IPS DF 4.7 (cell line): ENCODE data around the gene PTPRG.
"Not testable (repeated sequence)": the region's sequence is repeated elsewhere in the genome, so short reads cannot be mapped to it uniquely, and the experiment has no call there.

ENCODE experiments used
- DNase-seq: peaks from one replicate; pipeline ENCODE4 v3.0.0-alpha.2; 2013; ENCODE audit warnings: low spot score; ENCODE audit errors: extremely low read depth

The PTPRG gene

DNA sequence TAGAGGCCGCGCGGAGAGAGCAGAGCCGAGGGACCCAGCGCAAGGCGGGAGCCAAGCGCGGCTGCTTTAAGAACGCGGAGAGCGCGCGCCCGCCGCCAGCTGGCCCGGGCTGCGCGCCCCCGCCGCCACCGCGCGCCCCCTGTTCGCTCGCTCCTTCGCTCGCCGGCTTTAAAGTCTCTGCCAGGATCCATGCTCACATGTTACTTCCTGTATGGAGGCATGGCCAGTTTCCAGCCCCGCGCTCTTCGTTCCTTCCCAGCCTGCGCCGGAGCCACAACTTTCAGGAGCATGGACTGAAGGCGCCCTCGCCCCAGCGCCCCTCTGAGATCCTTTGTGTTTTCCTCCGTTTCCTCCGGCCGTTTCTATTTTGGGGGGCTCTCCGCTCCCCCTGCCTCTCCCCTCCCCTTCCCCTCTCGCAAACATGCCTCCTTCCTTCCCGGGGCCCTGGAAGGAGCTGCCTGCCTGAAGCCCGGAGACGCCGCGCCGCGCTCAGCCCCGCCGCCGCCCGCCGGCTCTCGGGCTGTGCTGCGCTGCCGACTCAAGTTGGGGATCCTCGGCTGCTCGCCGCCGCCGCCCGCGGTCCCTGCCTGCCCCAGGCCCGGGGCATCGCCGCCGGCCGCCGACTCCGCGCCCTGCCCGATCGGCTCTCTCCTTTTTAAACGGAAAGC, at the start of gene PTPRG:
PTPRG (plus strand) TSS at position 198 of the 668 bp plus-strand sequence. CDS start 717 bp downstream, outside the sequence.
- DNase-seq = no peak

DNA sequence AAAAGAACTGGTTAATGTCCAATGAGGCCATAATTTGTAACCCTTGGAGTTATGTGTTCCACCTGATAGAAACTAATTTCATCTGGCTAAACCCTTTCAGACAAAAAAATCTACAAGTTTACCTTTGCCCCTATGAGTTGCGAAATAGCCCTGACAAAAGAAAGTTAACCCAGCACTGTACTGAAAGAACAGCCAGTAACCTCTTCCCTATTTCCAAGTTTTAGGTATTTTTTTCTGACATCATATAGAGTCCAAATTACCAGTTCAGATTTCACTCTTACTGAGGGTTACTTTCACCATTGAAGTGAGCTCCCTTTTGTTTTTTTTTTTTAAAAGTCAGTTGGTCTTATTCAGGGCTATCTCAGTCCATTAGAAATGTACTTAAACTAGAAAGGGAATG, 42.8 kb upstream of the PTPRG start:
- no peak for DNase-seq

GRCh38 chr3:61520966-61521628, 40.3 kb upstream of the PTPRG start:
- no peak for DNase-seq

DNA sequence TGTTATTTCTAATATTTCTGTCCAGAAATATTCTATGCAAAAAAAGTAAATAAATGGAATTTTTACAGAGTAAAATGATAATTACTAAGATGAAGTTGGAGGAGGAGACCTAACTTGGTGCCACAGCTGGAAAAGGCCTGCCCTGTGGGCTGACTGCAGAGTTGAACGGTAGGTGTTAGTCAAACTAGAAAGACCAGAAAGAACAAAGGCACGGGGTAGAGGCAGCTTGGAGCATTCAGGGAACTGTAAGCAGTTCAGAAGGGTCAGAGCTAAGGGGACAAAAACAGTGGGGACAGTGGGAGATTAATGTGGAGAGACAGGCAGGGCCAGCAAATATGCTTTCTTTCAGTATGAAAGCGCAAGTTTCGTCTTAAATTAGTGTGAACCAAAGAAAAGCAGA, 39.3 kb upstream of the PTPRG start:
- DNase-seq = no peak

GRCh38 chr3:61522626-61523025, 38.7 kb upstream of the PTPRG start:
- DNase-seq = no peak

DNA sequence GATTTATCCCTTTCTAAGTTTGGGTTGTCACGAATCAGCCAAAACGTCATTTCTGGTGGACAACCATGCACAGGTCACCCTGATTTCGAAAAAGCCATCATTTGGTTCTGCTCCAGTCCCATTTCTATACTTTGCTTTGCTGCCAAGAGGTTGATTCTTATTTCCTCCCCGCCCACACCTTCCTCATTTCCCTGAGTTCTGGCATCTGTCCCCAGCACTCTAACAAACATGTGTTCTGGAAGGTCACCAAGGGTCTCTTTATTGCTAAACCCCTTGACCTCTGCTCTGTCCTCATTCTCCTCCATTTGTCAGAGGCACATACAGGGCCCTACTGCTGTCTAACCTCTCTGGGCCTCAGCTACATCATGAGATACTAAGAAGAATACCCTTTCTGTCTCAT, 36.4 kb upstream of the PTPRG start:
- no peak for DNase-seq

- DNase-seq = no peak
These were observed 35.1 kb upstream of the PTPRG start for GRCh38 chr3:61526308-61526707.

DNA sequence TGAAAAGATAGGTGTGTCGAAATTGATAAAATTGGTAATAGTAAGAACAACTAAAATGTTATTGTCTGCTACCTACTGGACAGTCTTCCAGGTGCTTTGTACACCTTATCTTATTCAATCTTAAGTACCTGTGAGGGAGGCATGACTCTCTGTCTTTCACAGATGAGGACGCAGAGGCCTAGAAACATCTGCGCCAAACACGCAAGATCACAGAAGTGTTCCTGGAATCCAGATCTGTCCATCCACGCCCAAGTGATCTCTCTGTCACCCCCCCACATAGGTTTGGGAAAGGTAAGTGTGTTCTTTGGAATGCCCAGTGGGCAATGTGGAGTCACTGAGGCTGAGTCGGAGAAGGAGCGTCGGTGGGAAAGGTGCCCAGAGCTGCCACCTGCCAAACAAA, 34.4 kb upstream of the PTPRG start:
- no peak for DNase-seq

DNA sequence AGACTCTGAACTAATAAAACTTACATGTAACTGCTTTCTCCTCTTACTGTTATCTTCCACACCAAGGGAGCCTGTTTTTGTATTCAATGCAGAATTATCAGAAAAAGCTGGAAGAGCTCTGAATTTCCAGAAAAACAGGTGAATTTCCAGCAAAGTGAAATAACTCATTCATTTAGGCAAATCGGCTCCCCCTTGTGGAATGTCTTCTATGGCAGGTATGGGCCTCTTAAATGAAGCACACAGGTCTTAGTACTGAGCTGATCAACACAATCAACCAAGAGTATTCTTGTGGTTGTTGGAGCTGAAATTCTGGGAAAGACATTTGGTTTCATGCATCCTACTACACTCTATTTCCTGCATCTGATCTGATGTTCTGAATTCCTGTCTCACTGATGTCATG, 31.0 kb upstream of the PTPRG start:
- DNase-seq = no peak

DNA sequence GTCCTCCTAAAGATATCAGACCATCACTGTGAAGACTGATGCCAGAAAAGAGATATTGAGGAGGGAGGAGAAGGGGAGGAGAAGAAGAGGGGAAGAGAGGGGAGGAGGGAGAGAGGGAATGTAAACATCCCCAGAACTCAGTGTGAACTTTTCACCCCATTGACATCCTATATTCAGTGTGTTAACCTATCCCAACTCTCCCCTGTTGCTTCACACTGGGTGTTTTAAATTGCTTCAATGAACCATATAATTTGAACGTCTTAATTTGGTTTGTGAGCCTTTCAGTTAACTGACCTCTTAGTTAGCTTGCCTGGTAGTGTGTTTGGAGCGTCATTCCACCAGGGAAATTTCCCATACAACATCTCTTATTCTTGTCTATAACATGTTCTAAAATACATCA, 29.8 kb upstream of the PTPRG start:
- DNase-seq = no peak

DNA sequence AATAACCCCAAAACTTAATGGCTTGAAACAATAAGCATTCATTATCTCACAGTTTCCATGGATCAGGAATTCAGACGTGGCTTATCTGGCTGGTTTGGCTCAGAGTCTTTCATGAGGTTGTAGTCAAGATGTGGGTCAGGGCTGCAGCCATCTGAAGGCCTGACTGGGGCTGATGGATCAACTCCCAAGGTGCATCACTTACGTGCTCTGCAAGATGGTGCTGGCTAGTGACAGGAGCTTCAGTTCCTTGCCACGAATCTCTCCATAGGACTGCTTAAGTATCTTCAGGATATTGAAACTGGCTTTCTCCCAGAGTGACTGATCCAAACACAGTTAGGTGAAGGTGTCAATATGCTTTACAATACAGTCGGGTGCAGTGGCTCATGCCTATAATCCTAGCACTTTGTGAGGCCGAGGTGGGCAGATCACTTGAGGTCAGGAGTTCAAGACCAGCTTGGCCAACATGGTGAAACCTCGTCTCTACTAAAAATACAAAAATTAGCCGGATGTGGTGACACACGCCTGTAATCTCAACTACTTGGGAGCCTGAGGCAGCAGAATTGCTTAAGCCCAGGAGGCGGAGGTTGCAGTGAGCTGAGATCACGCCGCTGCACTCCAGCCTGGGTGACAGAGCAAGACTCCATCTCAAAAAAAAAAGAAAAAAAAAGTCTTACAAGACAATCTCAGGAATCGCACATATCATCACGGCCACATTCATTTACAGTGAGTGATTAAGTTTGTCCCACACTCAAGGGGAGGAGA, 28.5 kb upstream of the PTPRG start:
- no peak for DNase-seq

DNA sequence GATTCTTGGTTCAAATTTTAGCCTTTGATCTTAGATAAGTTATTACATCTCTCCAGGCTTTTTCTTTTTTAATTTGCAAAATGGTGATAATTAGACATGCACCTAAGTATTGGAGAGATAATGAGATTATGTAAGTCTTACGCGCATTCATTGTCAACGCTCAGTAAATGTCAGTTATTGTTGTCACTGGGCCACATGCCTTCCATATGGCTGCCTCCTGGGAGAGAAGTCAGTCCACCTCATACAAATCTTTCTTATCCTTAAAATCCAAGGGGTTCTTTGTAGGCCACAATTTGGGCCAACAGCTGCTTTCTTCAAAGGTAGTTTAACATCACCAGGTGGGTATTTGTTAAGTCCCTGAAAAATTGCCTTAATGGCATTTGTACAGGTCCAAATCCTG, 25.5 kb upstream of the PTPRG start:
- no peak for DNase-seq

DNA sequence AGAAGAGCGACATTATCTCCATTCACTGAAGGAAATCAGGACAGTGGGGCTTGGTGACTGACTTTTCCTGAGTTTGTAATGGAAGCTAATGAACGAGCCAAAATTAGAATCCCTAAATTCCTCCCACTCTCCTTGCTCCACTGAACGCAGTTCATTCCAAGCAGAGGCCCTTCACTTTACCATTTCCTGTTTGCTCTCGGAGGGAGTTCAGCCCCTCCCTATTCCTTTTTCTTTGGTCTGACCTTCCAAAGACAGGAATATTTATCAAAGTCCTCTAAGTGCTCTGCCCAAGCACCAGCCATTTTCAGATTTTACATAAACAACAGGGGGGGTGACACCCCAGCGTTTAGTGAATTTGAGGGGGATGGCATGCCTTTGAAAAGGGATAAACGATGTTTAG, 24.0 kb upstream of the PTPRG start:
- DNase-seq = no peak

- DNase-seq = no peak
These were observed 22.9 kb upstream of the PTPRG start for GRCh38 chr3:61538486-61538885.

GRCh38 chr3:61541694-61542093, 19.7 kb upstream of the PTPRG start:
- no peak for DNase-seq

DNA sequence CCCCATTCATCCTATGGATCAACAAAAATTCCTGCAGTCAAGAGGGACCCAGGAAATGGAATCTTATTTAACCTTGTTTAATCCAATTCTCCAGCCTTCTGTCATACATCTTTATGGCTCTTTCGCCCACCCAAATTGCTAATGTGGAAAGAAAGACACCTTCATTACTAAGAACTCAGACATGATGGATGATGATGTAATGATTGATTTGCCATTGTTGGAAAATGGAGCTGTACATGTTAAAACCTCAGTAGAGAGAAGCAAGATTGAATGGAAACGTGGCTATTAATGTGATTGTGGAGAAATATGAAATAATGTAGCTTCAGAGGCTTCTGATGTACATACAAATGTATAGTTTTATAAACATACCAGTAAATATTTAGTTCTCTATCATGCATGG, 15.7 kb upstream of the PTPRG start:
- DNase-seq = no peak

GRCh38 chr3:61547625-61548024, 13.7 kb upstream of the PTPRG start:
- no peak for DNase-seq

- DNase-seq = not testable (repeated sequence)
These were observed 8.7 kb upstream of the PTPRG start for GRCh38 chr3:61552704-61553103.

DNA sequence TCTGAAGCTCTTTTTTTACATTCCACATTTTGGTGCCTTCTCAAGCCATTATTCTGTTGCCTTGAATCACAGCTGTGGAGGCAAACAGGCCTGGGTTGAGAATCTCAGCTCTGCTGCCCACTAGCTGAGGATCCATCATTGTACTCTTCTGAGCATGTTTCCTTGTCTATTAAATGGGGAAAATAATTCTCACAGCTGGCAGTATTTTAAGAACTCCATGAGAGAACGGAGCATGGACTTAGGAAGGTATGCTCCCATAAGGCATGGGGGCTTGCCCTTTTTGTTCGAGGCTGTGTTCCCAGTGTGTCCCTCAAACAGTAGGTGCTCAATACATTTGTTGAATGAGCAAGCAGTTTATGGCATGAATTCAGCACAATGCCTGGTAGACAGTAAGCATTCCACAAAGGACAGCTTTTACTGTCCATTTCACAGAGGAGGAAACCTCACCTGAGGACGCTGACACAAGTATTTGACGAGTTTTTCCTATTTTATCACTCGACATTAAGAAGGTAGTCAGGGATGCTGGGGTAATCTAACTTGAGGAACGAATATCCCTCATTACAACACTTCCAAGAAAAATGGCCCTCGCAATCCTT, 2.1 kb upstream of the PTPRG start:
- DNase-seq = no peak

DNA sequence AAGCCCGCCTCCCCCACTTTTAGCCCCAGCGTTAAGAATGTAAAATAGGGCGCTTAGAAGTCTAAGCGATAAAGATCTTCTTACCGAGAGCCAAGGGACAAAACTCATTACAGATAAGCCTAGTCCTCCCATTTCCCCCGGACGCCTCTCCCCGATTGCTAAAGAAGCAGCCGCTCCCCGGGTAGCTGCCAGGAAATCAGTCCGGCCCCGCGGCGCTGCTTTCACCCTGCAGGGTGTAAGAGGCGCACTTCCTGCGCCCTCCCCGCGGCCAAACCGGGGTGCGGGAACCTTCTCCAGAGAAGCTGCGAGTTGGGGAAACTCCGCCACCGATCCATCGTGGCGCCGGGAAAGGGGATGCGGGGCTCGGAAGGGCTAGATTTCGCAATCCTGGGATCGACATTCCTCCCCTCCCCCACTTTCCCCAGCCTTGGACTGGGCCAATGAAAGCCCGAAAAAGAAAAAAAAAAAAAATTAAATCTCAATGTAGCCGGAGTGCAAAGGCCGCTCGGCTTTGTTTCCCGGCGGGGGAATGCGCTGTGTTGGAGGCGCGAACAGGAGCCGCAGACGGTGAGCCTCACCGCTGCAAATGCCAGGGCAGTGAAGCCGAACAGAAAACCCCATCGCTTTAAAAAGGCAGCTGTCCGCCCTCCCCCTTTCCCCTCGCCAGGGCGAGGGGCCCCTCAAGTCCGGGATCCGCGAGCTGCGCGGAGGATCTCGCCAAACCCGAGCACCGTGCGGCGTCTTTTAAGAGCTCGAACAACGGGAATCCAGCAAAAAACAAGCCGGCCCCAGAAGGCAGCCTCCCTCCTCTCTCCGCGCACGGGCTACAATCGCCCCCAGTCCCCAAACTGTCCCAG, 626 bp upstream of the PTPRG start:
- no peak for DNase-seq

GRCh38 chr3:61562042-61562720, 810 bp downstream of the PTPRG start:
- no peak for DNase-seq
